ENCODE data around the gene SPRR2G.

DNA sequence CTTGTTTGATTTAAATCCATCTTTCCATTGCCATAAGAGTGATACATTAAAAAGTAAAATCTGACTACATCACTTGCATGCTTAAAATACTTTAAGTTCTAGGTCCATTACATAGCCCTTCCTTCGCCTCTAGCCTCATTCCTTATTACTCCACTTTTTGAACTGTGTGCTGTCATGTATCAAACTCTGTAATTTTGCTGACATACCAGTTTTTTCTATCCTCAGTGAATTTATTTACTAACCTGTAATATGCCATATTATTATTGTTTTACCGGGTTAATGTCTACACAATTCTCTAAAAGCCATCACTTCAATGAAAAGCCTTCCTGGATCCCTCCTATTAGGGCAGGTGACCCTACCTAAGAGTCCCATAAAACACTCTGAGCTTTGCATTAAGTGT is 4.9 kb upstream of the SPRR2G start:
- TF ChIP-seq CTCF (conservative IDR thresholded peaks at IDR 0.05; ENCODE audit: low read depth, low read length) (no peak), EZH2 (IDR thresholded peaks at IDR 0.05; ENCODE audit: borderline replicate concordance, low read depth, low read length, poor library complexity, severe bottlenecking) (no peak)

Measured in A673 (cell line).